Gastroesophageal sphincter (tissue), 3 donors: ENCODE data around the gene PTGES.

Experiments
- CTCF ChIP-seq, 4 experiments: fragments of 200-600 bp in 2 of 4; fragments of 450-650 bp in 2 of 4; sonication (generic) in 1 of 4; IDR thresholded peaks; one replicate each; pipeline ENCODE4 v1.5.1; 2017 to 2019; ENCODE audit warnings: antibody characterized with exemption in 4 of 4, mild to moderate bottlenecking in 2 of 4, moderate library complexity in 2 of 4
- EP300 ChIP-seq: sonication (generic); formaldehyde crosslinking; IDR thresholded peaks from one replicate; pipeline ENCODE4 v1.6.1; 2017; ENCODE audit warnings: antibody characterized with exemption, mild to moderate bottlenecking
- POLR2A ChIP-seq, 2 donors: fragments of 450-650 bp; IDR thresholded peaks; one replicate each; pipeline ENCODE4 v1.6.1; 2017; ENCODE audit warnings: antibody characterized with exemption in 2 of 2, mild to moderate bottlenecking in 2 of 2, moderate library complexity in 1 of 2
- POLR2AphosphoS5 ChIP-seq: sonication (generic); formaldehyde crosslinking; IDR thresholded peaks from one replicate; pipeline ENCODE4 v1.6.1; 2017; ENCODE audit warnings: antibody characterized with exemption

- TF ChIP-seq CTCF (IDR thresholded peaks at IDR 0.05) (no peak), POLR2A (IDR thresholded peaks at IDR 0.05) (no peak), EP300 (no peak), POLR2AphosphoS5 (no peak)
Observed at GRCh38 chr9:129720865-129721545, 31.8 kb downstream of the PTGES start.
